AG10803 (cell line): ENCODE data around the gene SART1.

Experiments used
- DNase-seq: peaks from one replicate; pipeline ENCODE4 v3.0.0; 2010; ENCODE audit warnings: low read depth
- H3K4me3 ChIP-seq: 2 replicates; pipeline ENCODE4 v1.5.1; 2011; ENCODE audit warnings: mild to moderate bottlenecking, low read length, control low read depth
- CTCF ChIP-seq: conservative IDR thresholded peaks from 2 replicates; pipeline ENCODE4 v1.5.1; 2011; ENCODE audit warnings: mild to moderate bottlenecking, low read length, control low read depth, inconsistent platforms

The SART1 gene

GRCh38 chr11:65983589-65983987 is 22.1 kb downstream of the SART1 start:
- no peak overlapping the region for H3K4me3 ChIP-seq
- DNase-seq = no peak
- TF ChIP-seq CTCF = no peak

GRCh38 chr11:65987336-65987735 is 25.8 kb downstream of the SART1 start:
- no peak for TF ChIP-seq CTCF
- no peak overlapping the region for H3K4me3 ChIP-seq
- no peak for DNase-seq

GRCh38 chr11:65988791-65989592 is 27.5 kb downstream of the SART1 start:
- DNase-seq = peak; percentile 94
- peak; percentile 90 for TF ChIP-seq CTCF
- no peak overlapping the region for H3K4me3 ChIP-seq

GRCh38 chr11:65992056-65992455 is 30.5 kb downstream of the SART1 start:
- H3K4me3 ChIP-seq = no peak overlapping the region
- TF ChIP-seq CTCF = no peak
- no peak for DNase-seq

GRCh38 chr11:65997286-65997685 is 35.8 kb downstream of the SART1 start:
- no peak for DNase-seq
- no peak for TF ChIP-seq CTCF
- no peak overlapping the region for H3K4me3 ChIP-seq

- no peak for TF ChIP-seq CTCF
- peak; percentile 98 for DNase-seq
Observed at GRCh38 chr11:66001942-66002647, 40.6 kb downstream of the SART1 start, which contains the start of the genes BANF1 and EIF1AD. Gene BANF1, plus strand, starts transcription at chr11:66002503. Its CDS starts 748 bp downstream, at chr11:66003251. Gene EIF1AD, minus strand, starts transcription at chr11:66002157. Its CDS starts 1,768 bp downstream, at chr11:66000389.

More at GRCh38 chr11:66001942-66002647, 40.6 kb downstream of the SART1 start, which contains the start of the genes BANF1 and EIF1AD:
- peak within 1 kb of the TSS; percentile 97 for H3K4me3 ChIP-seq
